ENCODE measurements around the gene C4orf46. TPM values are rescaled to one million over a fixed set of nuclear protein-coding genes. Genes with fewer than 3 reads are reported as not detected.

The C4orf46 gene
- polyA plus RNA-seq, 1 of the 3 experiments (the other 2 are of a cell fraction), result 7.0 TPM

DNA sequence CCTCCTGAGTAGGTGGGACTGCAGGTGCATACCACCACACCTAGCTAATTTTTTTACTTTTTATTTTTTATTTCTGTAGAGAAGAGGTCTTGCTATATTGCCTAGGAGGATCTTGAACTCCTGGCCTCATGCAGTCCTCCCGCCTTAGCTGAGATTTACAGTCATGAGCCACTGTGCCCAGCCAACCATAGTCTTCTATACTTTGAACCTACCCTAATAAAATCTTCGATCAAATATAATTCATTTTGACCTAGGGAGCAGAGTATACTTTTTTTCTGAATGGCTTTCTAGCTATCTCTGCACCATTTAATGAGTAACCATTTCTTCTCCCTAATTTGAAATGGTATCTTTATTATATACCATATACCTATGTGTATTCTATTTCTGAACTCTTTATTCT, 7.1 kb upstream of the C4orf46 start (continued):
- TF ChIP-seq FOSL2 (IDR thresholded peaks at IDR 0.05; ENCODE audit: borderline replicate concordance, low read depth), result no peak
- TF ChIP-seq TEAD4 (IDR thresholded peaks at IDR 0.05; ENCODE audit: borderline replicate concordance, insufficient read depth), result no peak

DNA sequence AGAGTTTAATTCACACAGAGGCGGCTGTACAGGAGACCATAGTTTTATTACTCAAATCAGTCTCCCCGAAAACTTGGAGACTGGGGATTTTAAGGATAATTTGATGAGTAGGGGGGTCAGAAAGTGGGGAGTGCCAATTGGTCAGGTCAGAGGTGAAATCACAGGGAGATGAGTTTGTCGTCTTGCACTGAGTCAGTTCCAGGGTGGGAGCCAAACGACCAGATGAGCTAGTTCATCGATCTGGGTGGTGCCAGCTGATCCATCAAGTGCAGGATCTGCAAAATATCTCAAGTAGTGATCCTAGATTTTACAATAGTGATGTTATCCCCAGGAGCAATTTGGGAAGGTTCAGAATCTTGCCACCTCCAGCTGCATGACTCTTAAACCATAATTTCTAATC, 4.4 kb upstream of the C4orf46 start:
- no peaks in the 10 kb centered on the region for H3K27me3 ChIP-seq (ENCODE audit: insufficient read depth)
- no peak overlapping the region for H3K4me2 ChIP-seq
- H3K4me1 ChIP-seq (ENCODE audit: control insufficient read depth in 1 of 2, insufficient read depth in 2 of 2, low read depth in 1 of 2, low read length in 1 of 2), result peaks cover 0 to 7% of the 10 kb centered on the region in 2 experiments; a peak in 2 of 4 replicates
- TF ChIP-seq, protein P1, sequence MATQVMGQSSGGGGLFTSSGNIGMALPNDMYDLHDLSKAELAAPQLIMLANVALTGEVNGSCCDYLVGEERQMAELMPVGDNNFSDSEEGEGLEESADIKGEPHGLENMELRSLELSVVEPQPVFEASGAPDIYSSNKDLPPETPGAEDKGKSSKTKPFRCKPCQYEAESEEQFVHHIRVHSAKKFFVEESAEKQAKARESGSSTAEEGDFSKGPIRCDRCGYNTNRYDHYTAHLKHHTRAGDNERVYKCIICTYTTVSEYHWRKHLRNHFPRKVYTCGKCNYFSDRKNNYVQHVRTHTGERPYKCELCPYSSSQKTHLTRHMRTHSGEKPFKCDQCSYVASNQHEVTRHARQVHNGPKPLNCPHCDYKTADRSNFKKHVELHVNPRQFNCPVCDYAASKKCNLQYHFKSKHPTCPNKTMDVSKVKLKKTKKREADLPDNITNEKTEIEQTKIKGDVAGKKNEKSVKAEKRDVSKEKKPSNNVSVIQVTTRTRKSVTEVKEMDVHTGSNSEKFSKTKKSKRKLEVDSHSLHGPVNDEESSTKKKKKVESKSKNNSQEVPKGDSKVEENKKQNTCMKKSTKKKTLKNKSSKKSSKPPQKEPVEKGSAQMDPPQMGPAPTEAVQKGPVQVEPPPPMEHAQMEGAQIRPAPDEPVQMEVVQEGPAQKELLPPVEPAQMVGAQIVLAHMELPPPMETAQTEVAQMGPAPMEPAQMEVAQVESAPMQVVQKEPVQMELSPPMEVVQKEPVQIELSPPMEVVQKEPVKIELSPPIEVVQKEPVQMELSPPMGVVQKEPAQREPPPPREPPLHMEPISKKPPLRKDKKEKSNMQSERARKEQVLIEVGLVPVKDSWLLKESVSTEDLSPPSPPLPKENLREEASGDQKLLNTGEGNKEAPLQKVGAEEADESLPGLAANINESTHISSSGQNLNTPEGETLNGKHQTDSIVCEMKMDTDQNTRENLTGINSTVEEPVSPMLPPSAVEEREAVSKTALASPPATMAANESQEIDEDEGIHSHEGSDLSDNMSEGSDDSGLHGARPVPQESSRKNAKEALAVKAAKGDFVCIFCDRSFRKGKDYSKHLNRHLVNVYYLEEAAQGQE (IDR thresholded peaks at IDR 0.05; ENCODE audit: low read depth, low read length), result no peak
- TF ChIP-seq MEF2A (IDR thresholded peaks at IDR 0.05; ENCODE audit: borderline replicate concordance, low read depth), result no peak
- TF ChIP-seq, protein P2, sequence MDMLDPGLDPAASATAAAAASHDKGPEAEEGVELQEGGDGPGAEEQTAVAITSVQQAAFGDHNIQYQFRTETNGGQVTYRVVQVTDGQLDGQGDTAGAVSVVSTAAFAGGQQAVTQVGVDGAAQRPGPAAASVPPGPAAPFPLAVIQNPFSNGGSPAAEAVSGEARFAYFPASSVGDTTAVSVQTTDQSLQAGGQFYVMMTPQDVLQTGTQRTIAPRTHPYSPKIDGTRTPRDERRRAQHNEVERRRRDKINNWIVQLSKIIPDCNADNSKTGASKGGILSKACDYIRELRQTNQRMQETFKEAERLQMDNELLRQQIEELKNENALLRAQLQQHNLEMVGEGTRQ (IDR thresholded peaks at IDR 0.05; ENCODE audit: borderline replicate concordance, low read depth, low read length), result no peak
- TF ChIP-seq POLR2AphosphoS5 (IDR thresholded peaks at IDR 0.05; ENCODE audit: low read depth, low read length), result no peak
- no peak for TF ChIP-seq CHD2 (IDR thresholded peaks at IDR 0.05; ENCODE audit: low read length, partially characterized antibody)
- TF ChIP-seq EZH2phosphoT487 (IDR thresholded peaks at IDR 0.05; ENCODE audit: borderline replicate concordance, low read depth), result no peak
- no peak for TF ChIP-seq TCF12 (IDR thresholded peaks at IDR 0.05)
- TF ChIP-seq RXRA (IDR thresholded peaks at IDR 0.05; ENCODE audit: borderline replicate concordance, low read depth), result no peak
- TF ChIP-seq, protein P3, sequence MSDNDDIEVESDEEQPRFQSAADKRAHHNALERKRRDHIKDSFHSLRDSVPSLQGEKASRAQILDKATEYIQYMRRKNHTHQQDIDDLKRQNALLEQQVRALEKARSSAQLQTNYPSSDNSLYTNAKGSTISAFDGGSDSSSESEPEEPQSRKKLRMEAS (IDR thresholded peaks at IDR 0.05; ENCODE audit: low read depth), result no peak
- no peak for TF ChIP-seq ELF1 (IDR thresholded peaks at IDR 0.05)
- no peak for TF ChIP-seq JUND (IDR thresholded peaks at IDR 0.05)
- TF ChIP-seq, protein P4, sequence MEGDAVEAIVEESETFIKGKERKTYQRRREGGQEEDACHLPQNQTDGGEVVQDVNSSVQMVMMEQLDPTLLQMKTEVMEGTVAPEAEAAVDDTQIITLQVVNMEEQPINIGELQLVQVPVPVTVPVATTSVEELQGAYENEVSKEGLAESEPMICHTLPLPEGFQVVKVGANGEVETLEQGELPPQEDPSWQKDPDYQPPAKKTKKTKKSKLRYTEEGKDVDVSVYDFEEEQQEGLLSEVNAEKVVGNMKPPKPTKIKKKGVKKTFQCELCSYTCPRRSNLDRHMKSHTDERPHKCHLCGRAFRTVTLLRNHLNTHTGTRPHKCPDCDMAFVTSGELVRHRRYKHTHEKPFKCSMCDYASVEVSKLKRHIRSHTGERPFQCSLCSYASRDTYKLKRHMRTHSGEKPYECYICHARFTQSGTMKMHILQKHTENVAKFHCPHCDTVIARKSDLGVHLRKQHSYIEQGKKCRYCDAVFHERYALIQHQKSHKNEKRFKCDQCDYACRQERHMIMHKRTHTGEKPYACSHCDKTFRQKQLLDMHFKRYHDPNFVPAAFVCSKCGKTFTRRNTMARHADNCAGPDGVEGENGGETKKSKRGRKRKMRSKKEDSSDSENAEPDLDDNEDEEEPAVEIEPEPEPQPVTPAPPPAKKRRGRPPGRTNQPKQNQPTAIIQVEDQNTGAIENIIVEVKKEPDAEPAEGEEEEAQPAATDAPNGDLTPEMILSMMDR (IDR thresholded peaks at IDR 0.05), result no peak
- TF ChIP-seq TAF1 (IDR thresholded peaks at IDR 0.05; ENCODE audit: borderline replicate concordance, low read depth, low read length), result no peak
- no peak for TF ChIP-seq YY1 (IDR thresholded peaks at IDR 0.05; ENCODE audit: low read depth)
- TF ChIP-seq SMC3 (IDR thresholded peaks at IDR 0.05; ENCODE audit: low read depth, low read length), result no peak
- TF ChIP-seq RFX5 (IDR thresholded peaks at IDR 0.05; ENCODE audit: low read length), result no peak
- TF ChIP-seq, protein P5, sequence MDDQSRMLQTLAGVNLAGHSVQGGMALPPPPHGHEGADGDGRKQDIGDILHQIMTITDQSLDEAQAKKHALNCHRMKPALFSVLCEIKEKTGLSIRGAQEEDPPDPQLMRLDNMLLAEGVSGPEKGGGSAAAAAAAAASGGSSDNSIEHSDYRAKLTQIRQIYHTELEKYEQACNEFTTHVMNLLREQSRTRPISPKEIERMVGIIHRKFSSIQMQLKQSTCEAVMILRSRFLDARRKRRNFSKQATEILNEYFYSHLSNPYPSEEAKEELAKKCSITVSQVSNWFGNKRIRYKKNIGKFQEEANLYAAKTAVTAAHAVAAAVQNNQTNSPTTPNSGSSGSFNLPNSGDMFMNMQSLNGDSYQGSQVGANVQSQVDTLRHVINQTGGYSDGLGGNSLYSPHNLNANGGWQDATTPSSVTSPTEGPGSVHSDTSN (IDR thresholded peaks at IDR 0.05), result no peak
- TF ChIP-seq MXI1 (IDR thresholded peaks at IDR 0.05; ENCODE audit: low read depth, low read length), result no peak
- no peak overlapping the region for H3K4me3 ChIP-seq (ENCODE audit: low read depth in 2 of 2, low read length in 1 of 2)
- no peak overlapping the region for H2AFZ ChIP-seq (ENCODE audit: low read depth)
- H3K9ac ChIP-seq, result no peak overlapping the region
- no peaks in the 10 kb centered on the region for H4K20me1 ChIP-seq (ENCODE audit: insufficient read depth)
- H3K27ac ChIP-seq (ENCODE audit: low read depth in 2 of 2, low read length in 1 of 2), result no peak overlapping the region
- 69% methylated on average over 5 of the region's 5 CpGs for WGBS (ENCODE audit: low lambda C conversion rate)
- no peak for DNase-seq
- no peaks in the 10 kb centered on the region for H3K9me3 ChIP-seq
- ChIA-PET CTCF (no interaction called here), POLR2A (no interaction called here)
- no peaks in the 10 kb centered on the region for H3K36me3 ChIP-seq (replicated peaks in 1 of 2; ENCODE audit: control insufficient read depth in 1 of 2, insufficient read depth in 2 of 2, low read length in 1 of 2)
- H3K9me2 ChIP-seq, result no peaks in the 10 kb centered on the region
- peaks cover 1% of the 10 kb centered on the region for H3F3A ChIP-seq (replicated peaks; ENCODE audit: insufficient read depth)
- peaks cover 11% of the 10 kb centered on the region; the same call in 1 of the 2 replicates for H3K79me2 ChIP-seq (ENCODE audit: insufficient read depth)

Measured in SK-N-SH (cell line).